Activated effector memory CD4-positive, alpha-beta T cell treated with Interleukin-2 at 50 U/mL for 16 hours (primary cell): ENCODE measurements around the gene SMIM43.
"Not testable (repeated sequence)": the region's sequence is repeated elsewhere in the genome, so short reads cannot be mapped to it uniquely, and the experiment has no call there.

Experiments used
- DNase-seq: peaks from one replicate; pipeline ENCODE4 v3.0.0-alpha.2; 2020

Gene SMIM43

DNA sequence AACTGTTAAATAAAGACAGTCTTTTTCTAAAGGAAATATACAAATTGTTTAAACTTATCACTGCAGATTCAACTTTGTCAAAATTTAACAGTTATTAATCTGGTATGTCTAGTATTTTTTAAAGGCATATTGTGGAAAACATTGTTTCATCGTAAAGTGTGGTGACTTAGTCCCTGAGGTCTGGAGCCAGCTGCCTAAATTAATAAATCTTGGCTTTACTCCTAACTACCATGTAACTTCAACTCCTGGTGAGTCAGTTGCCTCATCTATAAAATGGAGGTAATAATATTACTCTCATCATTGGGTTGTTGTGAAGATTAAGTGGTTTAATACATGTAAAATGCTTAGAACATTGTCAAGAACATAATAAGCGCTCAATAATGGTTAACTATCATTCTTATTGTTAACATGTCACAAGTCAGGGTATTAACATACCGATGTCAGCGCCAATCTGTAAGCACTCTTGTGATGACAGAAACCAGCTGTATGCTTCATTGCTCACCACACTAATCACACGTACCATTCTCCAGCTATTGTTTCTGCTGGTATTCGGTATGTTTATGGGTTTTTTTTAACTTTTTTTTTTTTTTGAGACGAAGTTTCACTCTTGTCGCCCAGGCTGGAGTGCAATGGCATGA, 14.1 kb upstream of the SMIM43 start:
- DNase-seq: no peak

GRCh38 chr4:121777625-121778024, 12.7 kb upstream of the SMIM43 start:
- DNase-seq: no peak

GRCh38 chr4:121776610-121777401, 11.8 kb upstream of the SMIM43 start:
- no peak for DNase-seq

DNA sequence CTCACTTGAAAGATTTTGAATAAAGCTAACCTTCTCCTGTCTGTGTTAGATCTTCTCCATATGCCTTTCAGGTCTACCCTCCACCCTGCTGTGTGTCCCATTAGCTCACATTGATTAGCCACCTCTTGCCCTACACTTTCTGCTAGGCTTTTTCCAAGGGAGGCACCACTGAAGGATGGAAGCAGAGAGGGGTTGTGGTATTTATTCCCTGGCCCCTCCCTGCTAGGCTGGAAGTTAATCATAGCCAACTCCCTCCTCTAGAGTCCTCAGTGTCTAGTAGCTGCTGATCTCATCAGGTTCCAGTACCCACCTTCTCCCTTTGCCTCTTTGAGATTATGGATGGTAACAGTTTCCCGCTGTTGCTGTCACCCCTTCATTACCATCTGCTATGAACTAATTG, 8.9 kb upstream of the SMIM43 start:
- DNase-seq: no peak

GRCh38 chr4:121771869-121772268, 6.9 kb upstream of the SMIM43 start:
- no peak for DNase-seq

DNA sequence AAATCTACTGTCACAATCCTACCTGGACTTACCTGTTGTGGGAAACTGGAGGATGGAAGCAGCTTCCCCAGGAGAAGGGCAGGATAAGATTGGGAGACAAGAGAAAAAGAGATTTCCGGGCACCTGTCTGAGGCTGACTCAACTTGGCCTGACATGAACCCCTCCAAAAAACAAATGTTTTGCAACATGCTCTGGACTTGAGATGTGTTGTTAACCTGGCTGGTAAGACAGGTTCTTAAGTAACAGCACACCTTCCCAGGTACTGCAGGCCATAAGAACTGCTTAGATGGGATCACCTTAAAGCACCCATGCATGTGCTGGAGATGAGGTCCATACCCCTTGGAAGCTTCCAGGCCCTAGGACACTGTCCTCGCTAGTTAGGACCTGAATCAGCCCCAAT, 4.4 kb upstream of the SMIM43 start:
- no peak for DNase-seq

DNA sequence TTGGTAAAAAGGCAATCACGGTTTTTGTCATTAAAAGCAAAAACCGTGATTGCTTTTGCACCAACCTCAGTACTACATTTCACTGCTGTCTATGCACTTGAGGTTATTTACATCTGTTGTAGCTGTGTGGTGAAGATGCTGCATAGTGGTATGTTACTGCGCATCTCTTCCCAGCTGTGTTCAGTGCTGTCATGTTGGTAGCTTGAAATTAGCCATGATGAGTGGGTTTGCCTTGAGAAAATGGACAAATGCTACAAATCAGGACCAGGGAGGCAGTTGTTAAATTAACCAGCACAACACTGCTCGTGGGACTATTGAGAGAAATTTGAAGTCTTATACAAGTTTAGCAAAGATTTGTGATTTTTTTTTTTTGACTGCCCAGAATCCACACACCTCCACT, 2.2 kb upstream of the SMIM43 start:
- no peak for DNase-seq

- no peak for DNase-seq
These were observed 1.1 kb upstream of the SMIM43 start for GRCh38 chr4:121765971-121766538.

DNA sequence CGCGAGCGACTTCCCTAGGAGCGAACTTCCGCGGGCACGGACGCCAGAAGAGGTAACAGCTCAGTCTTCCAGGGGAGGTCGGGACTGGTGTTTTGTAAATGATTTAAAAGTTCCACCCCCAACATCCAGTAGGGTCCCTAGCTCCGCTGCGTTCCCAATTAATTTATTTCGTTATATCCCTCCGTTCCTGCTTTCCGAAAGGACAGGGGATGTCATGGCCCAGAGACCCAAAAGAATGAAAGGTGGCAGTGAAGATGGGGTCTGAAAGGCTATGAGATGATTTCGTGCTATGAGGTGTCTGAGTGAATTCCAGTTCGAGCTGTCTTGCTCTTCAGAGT, 373 bp upstream of the SMIM43 start:
- no peak for DNase-seq

DNA sequence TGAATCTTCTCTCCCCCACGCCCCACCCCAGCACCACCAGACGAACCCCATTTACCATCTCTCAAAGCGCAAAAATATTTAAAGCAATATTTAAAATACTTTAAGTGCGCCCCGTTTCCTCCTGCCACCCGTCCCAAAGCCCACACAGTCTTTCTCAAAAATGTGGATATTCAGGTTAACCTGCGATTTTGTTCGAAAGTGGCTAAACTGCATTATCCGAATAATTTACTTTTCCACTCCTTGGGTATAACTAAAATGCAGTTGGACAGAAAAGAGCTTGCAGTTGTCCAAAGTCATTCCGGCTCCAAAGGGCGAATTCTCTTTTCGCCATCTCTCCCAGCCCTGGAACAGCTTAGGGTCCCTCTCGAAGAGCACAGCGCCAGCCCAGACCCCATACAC, 662 bp downstream of the SMIM43 start:
- DNase-seq: no peak

DNA sequence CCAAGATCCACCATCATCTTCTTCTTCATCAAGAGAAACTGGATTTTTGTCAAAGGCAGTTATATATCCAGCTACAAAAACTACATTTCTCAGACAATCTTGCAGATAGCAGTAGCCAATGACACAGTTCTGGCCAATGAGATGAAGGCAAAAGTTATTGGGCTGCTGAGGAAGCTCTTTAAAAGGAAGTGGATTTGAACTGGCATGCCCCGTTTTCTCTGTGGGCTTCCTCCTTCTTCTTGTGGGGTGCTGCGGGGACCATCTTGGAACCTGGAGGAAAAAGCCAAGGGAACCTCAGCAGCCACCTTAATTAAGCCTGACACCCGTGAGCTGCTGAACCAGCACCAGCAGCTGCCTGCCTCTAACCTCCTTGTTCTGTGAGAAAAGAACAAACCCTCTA, 4.8 kb downstream of the SMIM43 start:
- DNase-seq: no peak

DNA sequence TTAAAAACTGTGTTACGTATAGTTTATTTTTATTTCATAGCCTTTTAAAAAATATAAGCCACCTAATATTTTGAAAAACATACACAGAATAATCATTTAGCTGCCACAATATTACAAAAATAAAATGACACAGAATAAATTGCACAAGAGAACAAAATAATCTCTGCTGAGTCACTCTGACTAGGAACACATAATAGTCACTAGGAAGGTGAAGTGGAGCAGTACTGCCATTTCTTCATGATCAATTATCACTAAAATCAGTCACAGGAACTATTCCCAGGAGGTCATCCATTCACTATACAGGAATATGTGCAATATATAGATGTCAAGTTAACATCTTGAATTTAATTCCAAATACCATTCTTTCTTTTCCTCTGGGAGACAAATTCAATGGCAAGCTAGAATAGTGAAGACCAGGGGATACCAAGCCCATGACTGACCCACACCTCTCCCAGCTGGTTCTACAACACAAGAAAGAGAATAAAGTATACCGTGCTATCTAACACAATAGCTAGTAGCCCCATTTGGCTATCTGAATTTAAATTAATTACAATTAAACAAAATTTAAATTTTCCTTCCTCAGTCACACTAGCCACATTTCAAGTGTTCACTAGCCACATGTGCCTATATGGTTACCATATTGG, 5.9 kb downstream of the SMIM43 start:
- no peak for DNase-seq

DNA sequence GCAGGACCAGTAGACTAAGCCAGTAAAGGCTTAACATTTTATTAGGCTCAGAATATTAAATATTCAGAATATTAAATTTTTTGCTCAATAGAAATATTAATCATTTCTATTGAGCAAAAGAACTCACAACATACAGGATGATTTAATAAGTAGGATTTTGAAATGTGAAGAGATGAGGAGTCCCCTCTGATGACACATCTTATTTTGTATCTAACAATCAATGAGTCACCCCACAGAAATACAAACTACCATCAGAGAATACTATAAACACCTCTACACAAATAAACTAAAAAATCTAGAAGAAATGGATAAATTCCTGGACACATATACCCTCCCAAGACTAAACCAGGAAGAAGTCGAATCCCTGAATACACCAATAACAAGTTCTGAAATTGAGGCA, 12.8 kb downstream of the SMIM43 start:
- not testable (repeated sequence) for DNase-seq

DNA sequence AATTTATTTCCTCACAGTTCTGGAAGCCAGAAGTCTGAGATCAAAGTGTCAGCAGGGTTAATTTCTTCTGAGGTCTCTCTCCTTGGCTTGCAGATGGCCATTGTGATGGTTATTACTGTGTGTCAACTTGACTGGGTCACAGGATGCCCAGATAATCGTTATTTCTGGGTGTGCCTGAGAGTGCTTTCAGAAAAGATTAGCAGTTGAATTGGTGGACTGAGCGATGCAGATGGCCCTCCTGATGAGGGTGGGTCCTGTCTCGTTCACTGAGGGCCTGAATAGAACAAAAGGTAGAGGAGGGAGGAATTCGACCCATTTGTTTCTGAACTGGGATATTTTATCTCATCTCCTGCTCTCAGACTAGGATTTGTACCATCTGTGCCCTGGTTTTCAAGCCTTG, 15.7 kb downstream of the SMIM43 start:
- DNase-seq: no peak

DNA sequence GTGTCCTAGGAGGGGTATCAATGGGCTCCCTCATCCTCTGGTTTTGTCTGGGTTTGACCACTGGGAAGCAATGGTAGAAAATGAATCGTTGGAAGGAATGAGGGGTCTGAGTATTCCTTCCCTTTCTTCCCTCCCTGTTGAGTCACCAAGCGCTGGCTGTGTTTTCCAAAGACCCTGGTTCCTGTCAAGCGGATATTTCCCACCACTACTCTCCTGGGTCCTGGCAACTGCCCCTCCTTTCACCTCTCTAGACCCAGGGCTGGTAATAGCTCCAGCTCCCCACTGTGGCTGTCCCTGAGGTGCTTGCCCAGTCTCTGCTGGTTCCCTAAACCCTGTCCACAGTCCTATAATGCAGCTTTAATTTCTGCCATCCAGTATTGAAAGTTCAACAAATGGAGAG, 22.2 kb downstream of the SMIM43 start:
- no peak for DNase-seq

DNA sequence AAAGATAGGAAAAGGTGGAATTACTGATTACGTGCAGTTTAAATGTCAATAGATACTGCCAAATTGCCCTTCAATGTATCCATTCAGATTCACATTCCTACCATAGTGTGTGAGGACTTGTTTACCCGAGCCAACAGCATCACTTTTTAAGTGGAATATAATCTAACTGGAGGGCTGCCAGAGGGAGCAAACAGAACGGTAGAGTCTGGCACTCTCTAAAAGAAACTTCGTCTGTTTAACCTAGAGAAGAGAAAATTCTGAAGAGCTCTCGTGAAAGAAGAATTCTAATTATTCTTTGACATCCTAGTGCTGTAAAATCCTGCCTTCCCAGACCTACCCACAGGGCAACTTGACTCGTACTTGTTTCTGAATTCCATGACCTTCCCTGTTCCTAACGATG, 23.2 kb downstream of the SMIM43 start:
- no peak for DNase-seq

GRCh38 chr4:121740796-121741409, 24.1 kb downstream of the SMIM43 start:
- no peak for DNase-seq

- DNase-seq: no peak
These were observed 25.4 kb downstream of the SMIM43 start for GRCh38 chr4:121739575-121739974.

DNA sequence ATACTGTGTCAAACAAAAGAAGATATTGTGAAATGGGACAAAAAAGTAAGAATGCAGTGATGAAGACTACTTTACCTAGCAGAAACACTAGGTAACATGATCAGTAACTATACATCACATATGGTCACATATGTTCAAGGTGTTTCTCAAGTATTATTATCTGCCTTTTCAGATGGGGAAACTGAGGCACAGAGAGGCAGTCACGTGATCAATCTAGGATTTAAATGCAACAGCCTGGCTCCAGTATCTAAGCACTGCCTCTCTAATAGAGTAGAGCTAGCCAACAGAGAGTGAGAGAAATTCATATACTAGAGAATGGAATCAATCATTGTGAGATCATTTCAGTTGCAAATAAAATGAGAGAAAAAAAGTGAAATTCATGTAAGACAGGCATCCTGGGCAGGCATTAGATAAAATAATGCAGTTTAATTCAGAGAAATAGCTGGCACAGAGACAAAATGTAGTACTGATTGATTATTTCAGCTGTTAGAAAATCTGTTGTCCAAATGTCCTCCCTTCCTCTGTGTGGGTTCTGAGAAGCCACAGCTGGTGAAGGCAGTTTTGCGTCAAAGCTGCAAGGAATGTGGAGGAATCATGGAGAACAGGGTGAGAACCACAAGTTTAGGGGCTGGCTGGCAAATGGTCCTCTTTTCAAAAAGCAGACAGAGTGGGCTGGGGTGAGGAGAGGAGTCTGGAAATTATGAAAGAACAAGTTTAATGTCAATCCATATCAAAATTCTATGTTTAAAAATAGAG, 26.0 kb downstream of the SMIM43 start:
- no peak for DNase-seq

DNA sequence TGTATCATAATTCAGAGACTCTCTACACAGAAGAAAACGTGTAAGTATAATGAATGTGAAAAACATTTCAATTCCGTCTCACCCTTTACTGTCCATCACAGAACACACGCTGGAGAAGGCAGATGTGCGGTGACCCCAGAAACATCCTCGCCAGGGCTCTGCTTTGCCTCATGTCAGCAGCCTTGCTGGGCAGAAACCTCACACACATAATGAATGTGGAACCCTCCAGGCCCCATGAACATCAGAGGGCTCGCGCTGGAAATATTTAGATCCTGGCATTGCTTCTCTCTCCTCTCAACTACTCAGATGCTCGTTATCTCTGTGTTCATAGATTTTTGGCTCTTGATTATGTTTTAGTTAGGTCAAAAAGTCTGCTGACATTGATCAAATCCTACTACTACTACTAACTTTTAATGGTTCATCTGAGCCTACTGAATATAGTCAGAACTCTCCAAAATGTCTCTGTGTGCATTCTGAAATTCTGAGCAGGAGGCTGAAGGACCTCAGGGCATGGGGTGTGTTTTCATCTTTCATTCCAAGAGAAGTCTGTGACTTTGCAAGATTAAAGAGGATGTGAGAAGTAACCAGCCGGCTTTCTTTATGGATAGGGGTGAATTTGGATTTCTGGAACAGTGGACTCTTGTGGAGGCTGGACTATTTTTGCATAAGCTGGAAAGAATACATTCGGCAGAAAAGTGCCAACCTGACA, 27.0 kb downstream of the SMIM43 start:
- no peak for DNase-seq

DNA sequence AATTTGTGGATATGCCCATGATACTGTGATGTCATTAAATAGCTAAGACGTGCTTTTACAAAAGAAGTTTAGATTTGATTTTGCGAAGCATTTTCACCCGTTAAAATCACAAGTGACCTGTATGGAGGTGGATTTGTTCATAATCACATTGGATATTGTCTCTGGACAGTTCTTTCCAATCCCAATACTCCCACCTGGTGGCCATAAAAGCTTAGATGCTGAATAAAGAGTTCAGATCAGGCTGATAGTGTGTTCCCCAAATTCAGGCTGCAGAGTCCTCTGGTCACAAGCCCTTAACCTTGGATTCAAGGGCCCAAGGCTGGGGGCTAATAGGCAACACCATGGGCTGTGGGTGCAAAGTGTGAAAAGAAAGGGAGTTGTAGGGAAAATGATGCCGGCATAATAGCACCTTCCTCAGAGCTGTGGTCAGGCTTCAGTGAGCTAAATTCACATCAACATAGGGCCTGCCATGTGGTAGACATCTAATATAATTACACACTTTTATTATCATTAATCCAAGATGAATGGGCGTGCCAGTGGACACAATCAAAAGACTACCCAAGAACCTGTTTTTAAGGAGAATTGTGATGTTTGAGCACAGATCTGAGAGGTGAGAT, 28.1 kb downstream of the SMIM43 start:
- DNase-seq: no peak

DNA sequence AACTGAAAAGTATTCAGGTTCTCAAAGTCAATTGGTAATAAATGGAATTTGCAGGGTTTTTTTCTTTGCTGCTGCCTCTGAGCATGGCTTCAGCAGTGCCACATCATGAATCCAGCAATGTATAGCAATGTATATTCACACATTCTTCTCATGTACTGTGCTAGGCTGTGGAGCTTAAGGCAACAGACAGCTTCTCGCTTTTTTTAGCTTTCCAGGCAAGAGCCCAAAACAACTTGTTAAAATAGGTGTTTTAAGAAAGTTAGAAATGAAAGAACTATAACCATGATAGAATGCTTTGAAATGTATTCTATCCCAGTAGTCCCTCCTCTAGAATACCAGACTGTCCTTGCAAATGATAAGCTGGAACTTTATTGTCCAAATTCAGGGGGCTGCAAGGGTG, 30.4 kb downstream of the SMIM43 start:
- no peak for DNase-seq
